Measurements from ENCODE around the gene TMEM54. TPM values are rescaled to one million over a fixed set of nuclear protein-coding genes. Genes with fewer than 3 reads are reported as not detected.

TMEM54 gene
- total and polyA plus RNA-seq, 2 of the 13 experiments (the other 11 are each of a cell fraction or from before 2014, with no cell fraction given) = 2.5 to 2.9 TPM

GRCh38 chr1:32888134-32888533, 13.1 kb downstream of the TMEM54 start:
- intact Hi-C loops (cut with micrococcal nuclease; ENCODE audit: unreplicated experiment) = no loop called here
- ATAC-seq = no peak
- CTCF ChIA-PET (ENCODE audit: low intra/inter-chr PET ratio, low total read pairs) = no interaction called here

More at GRCh38 chr1:32888134-32888533, 13.1 kb downstream of the TMEM54 start:
- H3K4me3 ChIP-seq (replicated peaks in 1 of 3; ENCODE audit: insufficient read depth in 1 of 3, low read depth in 2 of 3, low read length in 3 of 3) = no peak overlapping the region
- H3K27ac ChIP-seq (ENCODE audit: extremely low read length, insufficient read depth, low read length) = no peak overlapping the region
- H3K36me3 ChIP-seq (replicated peaks in 1 of 2; ENCODE audit: control insufficient read depth in 1 of 2, insufficient read depth in 2 of 2, low read length in 2 of 2) = no peaks in the 10 kb centered on the region
- FAIRE-seq (no peak), DNase-seq (ENCODE audit: low spot score) (no peak)
- WGBS (ENCODE audit: low lambda C conversion rate) = 25% methylated on average over 2 of the region's 3 CpGs
- in situ Hi-C loops (cut with HindIII; ENCODE audit: extremely low pct_ligation_motif_present, low pct_unique_long_range_greater_than_20kb) = no loop called here
- POLR2A ChIA-PET = no interaction called here
- H3K9ac ChIP-seq (ENCODE audit: insufficient read depth, low read depth, low read length) = no peak overlapping the region
- no peaks in the 10 kb centered on the region for H3K9me3 ChIP-seq (ENCODE audit: low read length)
- H3K79me2 ChIP-seq (ENCODE audit: insufficient read depth, low read length) = no peaks in the 10 kb centered on the region
- H2AFZ ChIP-seq (ENCODE audit: low read length) = no peak overlapping the region
- no TSS peak for BruUV-seq (replicated peaks)
- TF ChIP-seq MLLT10 (CRISPR knock-in tag; IDR thresholded peaks at IDR 0.05) = no peak
- no peak for TF ChIP-seq ZNF724P (CRISPR knock-in tag; IDR thresholded peaks at IDR 0.05; ENCODE audit: borderline replicate concordance)
- no peak for TF ChIP-seq ZNF777 (CRISPR knock-in tag; IDR thresholded peaks at IDR 0.05)
- TF ChIP-seq PRPF4 (IDR thresholded peaks at IDR 0.05; ENCODE audit: low read depth, low read length, poor library complexity, severe bottlenecking) = no peak
- TF ChIP-seq KAT8 (CRISPR knock-in tag; IDR thresholded peaks at IDR 0.05) = no peak
- TF ChIP-seq CHD2 (IDR thresholded peaks at IDR 0.05; ENCODE audit: low read depth, low read length) = no peak
- no peak for TF ChIP-seq ZNF331 (CRISPR knock-in tag; IDR thresholded peaks at IDR 0.05)
- no peak for TF ChIP-seq ATF6 (CRISPR knock-in tag; conservative IDR thresholded peaks at IDR 0.05)
- no peak for TF ChIP-seq MIER2 (CRISPR knock-in tag; IDR thresholded peaks at IDR 0.05)
- TF ChIP-seq RBFOX2 (IDR thresholded peaks at IDR 0.05; ENCODE audit: low read depth, low read length) = no peak
- TF ChIP-seq SP1 (IDR thresholded peaks at IDR 0.05) = no peak
- no peak for TF ChIP-seq SP1 (CRISPR knock-in tag; IDR thresholded peaks at IDR 0.05)
- TF ChIP-seq NFRKB (IDR thresholded peaks at IDR 0.05) = no peak
- TF ChIP-seq ZNF883 (CRISPR knock-in tag; IDR thresholded peaks at IDR 0.05; ENCODE audit: not compliant biosample characterization) = no peak
- TF ChIP-seq ZBTB34 (CRISPR knock-in tag; IDR thresholded peaks at IDR 0.05) = no peak
- TF ChIP-seq, protein P1, sequence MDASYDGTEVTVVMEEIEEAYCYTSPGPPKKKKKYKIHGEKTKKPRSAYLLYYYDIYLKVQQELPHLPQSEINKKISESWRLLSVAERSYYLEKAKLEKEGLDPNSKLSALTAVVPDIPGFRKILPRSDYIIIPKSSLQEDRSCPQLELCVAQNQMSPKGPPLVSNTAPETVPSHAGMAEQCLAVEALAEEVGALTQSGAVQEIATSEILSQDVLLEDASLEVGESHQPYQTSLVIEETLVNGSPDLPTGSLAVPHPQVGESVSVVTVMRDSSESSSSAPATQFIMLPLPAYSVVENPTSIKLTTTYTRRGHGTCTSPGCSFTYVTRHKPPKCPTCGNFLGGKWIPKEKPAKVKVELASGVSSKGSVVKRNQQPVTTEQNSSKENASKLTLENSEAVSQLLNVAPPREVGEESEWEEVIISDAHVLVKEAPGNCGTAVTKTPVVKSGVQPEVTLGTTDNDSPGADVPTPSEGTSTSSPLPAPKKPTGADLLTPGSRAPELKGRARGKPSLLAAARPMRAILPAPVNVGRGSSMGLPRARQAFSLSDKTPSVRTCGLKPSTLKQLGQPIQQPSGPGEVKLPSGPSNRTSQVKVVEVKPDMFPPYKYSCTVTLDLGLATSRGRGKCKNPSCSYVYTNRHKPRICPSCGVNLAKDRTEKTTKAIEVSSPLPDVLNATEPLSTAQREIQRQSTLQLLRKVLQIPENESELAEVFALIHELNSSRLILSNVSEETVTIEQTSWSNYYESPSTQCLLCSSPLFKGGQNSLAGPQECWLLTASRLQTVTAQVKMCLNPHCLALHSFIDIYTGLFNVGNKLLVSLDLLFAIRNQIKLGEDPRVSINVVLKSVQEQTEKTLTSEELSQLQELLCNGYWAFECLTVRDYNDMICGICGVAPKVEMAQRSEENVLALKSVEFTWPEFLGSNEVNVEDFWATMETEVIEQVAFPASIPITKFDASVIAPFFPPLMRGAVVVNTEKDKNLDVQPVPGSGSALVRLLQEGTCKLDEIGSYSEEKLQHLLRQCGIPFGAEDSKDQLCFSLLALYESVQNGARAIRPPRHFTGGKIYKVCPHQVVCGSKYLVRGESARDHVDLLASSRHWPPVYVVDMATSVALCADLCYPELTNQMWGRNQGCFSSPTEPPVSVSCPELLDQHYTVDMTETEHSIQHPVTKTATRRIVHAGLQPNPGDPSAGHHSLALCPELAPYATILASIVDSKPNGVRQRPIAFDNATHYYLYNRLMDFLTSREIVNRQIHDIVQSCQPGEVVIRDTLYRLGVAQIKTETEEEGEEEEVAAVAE (CRISPR knock-in tag; IDR thresholded peaks at IDR 0.05; ENCODE audit: borderline replicate concordance) = no peak
- TF ChIP-seq ZNF460 (CRISPR knock-in tag; IDR thresholded peaks at IDR 0.05; ENCODE audit: borderline replicate concordance) = no peak
- TF ChIP-seq ARNT2 (CRISPR knock-in tag; IDR thresholded peaks at IDR 0.05; ENCODE audit: low read depth) = no peak
- no peak for TF ChIP-seq NFE2L2 (IDR thresholded peaks at IDR 0.05; ENCODE audit: low read length)
- no peak for TF ChIP-seq TP53 (CRISPR knock-in tag; conservative IDR thresholded peaks at IDR 0.05)
- H3K27me3 ChIP-seq (ENCODE audit: control insufficient read depth in 1 of 2, insufficient read depth in 2 of 2, low read length in 2 of 2) = peaks cover 10 to 68% of the 10 kb centered on the region in 2 experiments; a peak in 4 of 5 replicates
- 0 out of 2 replicates have a peak, but pooled peaks cover 4% of the 10 kb centered on the region for H4K20me1 ChIP-seq (ENCODE audit: insufficient read depth, low read length)
- H3K4me2 ChIP-seq (ENCODE audit: low read depth, low read length) = no peak overlapping the region
- H3K4me1 ChIP-seq (ENCODE audit: insufficient read depth, low read length) = no peaks in the 10 kb centered on the region
